ENCODE measurements around the gene NOG. TPM values are rescaled to one million over a fixed set of nuclear protein-coding genes. Genes with fewer than 3 reads are reported as not detected.

The NOG gene
- total and polyA plus RNA-seq, 2 experiments from 2014 or later: 0.39 to 0.66 TPM

DNA sequence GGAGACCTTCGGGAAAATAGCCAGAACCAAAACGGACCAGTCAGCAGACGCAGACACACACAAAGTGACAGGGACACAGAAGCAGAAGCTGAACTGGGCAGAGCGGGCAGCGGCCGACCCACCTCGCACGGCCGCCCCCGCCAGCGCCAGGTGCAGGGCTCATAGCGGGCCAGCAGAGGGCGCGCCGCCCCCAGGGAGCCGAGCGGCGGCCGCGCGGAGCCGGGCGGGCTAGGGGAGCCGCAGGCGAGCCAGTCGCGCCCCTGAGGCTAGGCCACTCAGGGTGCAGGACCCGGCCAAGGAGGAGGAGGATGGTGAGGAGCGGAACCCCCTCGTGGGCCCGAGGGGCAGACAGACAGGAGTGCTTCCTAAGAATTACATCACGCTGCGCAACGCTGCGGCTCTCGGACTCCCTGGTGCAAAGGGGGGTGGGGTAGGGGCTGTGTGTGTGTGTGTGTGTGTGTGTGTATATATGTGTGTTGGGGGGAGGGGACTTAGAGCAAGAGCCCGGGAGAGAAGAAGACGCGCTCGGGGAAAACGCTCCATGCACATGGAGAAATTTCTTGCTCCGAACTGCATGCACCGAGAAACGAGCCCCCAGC, 913 bp upstream of the NOG start:
- TF ChIP-seq EZH2phosphoT487 (IDR thresholded peaks at IDR 0.05; ENCODE audit: unreplicated experiment) (no peak), CREB1 (CRISPR knock-in tag; IDR thresholded peaks at IDR 0.05; ENCODE audit: low read depth) (peak; percentile 13; the same call in 1 of the 2 replicates), ZNF114 (CRISPR knock-in tag; IDR thresholded peaks at IDR 0.05) (no peak)
- TF ChIP-seq, protein P1, sequence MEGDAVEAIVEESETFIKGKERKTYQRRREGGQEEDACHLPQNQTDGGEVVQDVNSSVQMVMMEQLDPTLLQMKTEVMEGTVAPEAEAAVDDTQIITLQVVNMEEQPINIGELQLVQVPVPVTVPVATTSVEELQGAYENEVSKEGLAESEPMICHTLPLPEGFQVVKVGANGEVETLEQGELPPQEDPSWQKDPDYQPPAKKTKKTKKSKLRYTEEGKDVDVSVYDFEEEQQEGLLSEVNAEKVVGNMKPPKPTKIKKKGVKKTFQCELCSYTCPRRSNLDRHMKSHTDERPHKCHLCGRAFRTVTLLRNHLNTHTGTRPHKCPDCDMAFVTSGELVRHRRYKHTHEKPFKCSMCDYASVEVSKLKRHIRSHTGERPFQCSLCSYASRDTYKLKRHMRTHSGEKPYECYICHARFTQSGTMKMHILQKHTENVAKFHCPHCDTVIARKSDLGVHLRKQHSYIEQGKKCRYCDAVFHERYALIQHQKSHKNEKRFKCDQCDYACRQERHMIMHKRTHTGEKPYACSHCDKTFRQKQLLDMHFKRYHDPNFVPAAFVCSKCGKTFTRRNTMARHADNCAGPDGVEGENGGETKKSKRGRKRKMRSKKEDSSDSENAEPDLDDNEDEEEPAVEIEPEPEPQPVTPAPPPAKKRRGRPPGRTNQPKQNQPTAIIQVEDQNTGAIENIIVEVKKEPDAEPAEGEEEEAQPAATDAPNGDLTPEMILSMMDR (conservative IDR thresholded peaks at IDR 0.05; ENCODE audit: low read depth in 2 of 2): peak; percentile 68 to 85
- TF ChIP-seq, protein P2, sequence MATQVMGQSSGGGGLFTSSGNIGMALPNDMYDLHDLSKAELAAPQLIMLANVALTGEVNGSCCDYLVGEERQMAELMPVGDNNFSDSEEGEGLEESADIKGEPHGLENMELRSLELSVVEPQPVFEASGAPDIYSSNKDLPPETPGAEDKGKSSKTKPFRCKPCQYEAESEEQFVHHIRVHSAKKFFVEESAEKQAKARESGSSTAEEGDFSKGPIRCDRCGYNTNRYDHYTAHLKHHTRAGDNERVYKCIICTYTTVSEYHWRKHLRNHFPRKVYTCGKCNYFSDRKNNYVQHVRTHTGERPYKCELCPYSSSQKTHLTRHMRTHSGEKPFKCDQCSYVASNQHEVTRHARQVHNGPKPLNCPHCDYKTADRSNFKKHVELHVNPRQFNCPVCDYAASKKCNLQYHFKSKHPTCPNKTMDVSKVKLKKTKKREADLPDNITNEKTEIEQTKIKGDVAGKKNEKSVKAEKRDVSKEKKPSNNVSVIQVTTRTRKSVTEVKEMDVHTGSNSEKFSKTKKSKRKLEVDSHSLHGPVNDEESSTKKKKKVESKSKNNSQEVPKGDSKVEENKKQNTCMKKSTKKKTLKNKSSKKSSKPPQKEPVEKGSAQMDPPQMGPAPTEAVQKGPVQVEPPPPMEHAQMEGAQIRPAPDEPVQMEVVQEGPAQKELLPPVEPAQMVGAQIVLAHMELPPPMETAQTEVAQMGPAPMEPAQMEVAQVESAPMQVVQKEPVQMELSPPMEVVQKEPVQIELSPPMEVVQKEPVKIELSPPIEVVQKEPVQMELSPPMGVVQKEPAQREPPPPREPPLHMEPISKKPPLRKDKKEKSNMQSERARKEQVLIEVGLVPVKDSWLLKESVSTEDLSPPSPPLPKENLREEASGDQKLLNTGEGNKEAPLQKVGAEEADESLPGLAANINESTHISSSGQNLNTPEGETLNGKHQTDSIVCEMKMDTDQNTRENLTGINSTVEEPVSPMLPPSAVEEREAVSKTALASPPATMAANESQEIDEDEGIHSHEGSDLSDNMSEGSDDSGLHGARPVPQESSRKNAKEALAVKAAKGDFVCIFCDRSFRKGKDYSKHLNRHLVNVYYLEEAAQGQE (IDR thresholded peaks at IDR 0.05; ENCODE audit: unreplicated experiment): no peak
- H3K27ac ChIP-seq (ENCODE audit: low read depth): no peak overlapping the region
- DNase-seq (ENCODE audit: low spot score): peak; percentile 73
- Mint-ChIP-seq H3K36me3 (ENCODE audit: low read depth) (no peaks in the 10 kb centered on the region; the same call in 2 of the 3 replicates), H3K27ac (no peak overlapping the region), H3K4me3 (peak overlapping the region; percentile 84), H3K9me3 (no peaks in the 10 kb centered on the region), H3K27me3 (ENCODE audit: insufficient read depth, low read depth, poor library complexity) (peaks cover 47% of the 10 kb centered on the region), H3K4me1 (peaks cover 18% of the 10 kb centered on the region)
- H2AFZ ChIP-seq: peak overlapping the region; percentile 91
- H3K4me3 ChIP-seq: peak overlapping the region; percentile 89
- H4K20me1 ChIP-seq (replicated peaks; ENCODE audit: insufficient read depth): peaks cover 6% of the 10 kb centered on the region; the same call in 1 of the 2 replicates
- peak overlapping the region; percentile 99 for H3K4me2 ChIP-seq
- no peaks in the 10 kb centered on the region for H3K79me2 ChIP-seq (replicated peaks; ENCODE audit: insufficient read depth)
- H3K9me2 ChIP-seq (ENCODE audit: insufficient read depth): no peaks in the 10 kb centered on the region
- no peaks in the 10 kb centered on the region for H3K36me3 ChIP-seq (ENCODE audit: insufficient read depth)
- H3K27me3 ChIP-seq (ENCODE audit: insufficient read depth): peaks cover 63% of the 10 kb centered on the region
- peaks cover 7% of the 10 kb centered on the region; the same call in 1 of the 2 replicates for H3F3A ChIP-seq (replicated peaks; ENCODE audit: low read depth)
- ATAC-seq: peak; percentile 48
- peaks cover 15% of the 10 kb centered on the region for H3K4me1 ChIP-seq (ENCODE audit: insufficient read depth)

DNA sequence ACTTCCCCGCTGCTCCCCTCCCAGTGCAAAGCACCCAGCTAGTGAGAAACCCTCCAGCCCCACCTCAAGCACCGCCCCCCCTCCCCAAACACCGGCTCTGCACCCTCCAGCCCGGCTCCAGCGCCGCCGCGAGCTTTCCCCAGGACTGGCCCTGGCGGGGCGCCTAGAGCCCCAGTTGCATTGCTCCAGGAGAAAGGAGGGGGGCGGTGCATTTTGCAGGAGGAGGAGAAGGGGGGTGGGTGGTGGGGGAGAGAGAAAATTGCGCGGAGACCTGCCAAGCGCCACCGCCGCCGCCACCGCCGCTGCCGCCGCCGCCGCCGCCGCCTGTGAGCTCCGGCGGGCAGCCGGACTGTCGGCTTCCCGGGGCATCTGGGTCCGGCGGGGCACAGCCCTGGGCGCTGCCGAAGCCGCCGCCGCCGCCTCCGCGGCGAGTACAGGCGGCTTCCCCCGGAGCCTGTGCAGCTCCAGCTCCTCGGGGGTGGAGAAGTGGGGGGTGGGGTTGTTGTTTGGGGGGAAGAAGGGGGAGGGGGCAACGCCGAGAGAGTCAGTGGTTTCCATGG, 333 bp upstream of the NOG start:
- Mint-ChIP-seq H3K36me3 (ENCODE audit: low read depth) (no peaks in the 10 kb centered on the region; the same call in 2 of the 3 replicates), H3K4me1 (peaks cover 20% of the 10 kb centered on the region), H3K9me3 (no peaks in the 10 kb centered on the region), H3K27ac (no peak overlapping the region), H3K27me3 (ENCODE audit: insufficient read depth, low read depth, poor library complexity) (peaks cover 53% of the 10 kb centered on the region), H3K4me3 (peak overlapping the region; percentile 84)
- ATAC-seq (peak; percentile 22), DNase-seq (ENCODE audit: low spot score) (peak; percentile 81)
- peaks cover 7% of the 10 kb centered on the region; the same call in 1 of the 2 replicates for H3F3A ChIP-seq (replicated peaks; ENCODE audit: low read depth)
- no peaks in the 10 kb centered on the region for H3K9me2 ChIP-seq (ENCODE audit: insufficient read depth)
- H3K79me2 ChIP-seq (replicated peaks; ENCODE audit: insufficient read depth): no peaks in the 10 kb centered on the region
- peaks cover 69% of the 10 kb centered on the region for H3K27me3 ChIP-seq (ENCODE audit: insufficient read depth)
- H3K4me2 ChIP-seq: peak overlapping the region; percentile 99
- peak overlapping the region; percentile 91 for H2AFZ ChIP-seq
- peaks cover 6% of the 10 kb centered on the region; the same call in 1 of the 2 replicates for H4K20me1 ChIP-seq (replicated peaks; ENCODE audit: insufficient read depth)
- H3K27ac ChIP-seq (ENCODE audit: low read depth): no peak overlapping the region
- H3K4me3 ChIP-seq: peak overlapping the region; percentile 89
- H3K4me1 ChIP-seq (ENCODE audit: insufficient read depth): peaks cover 21% of the 10 kb centered on the region
- no peaks in the 10 kb centered on the region for H3K36me3 ChIP-seq (ENCODE audit: insufficient read depth)
- TF ChIP-seq ZNF114 (CRISPR knock-in tag; IDR thresholded peaks at IDR 0.05): no peak
- no peak for TF ChIP-seq EZH2 (IDR thresholded peaks at IDR 0.05; ENCODE audit: low read depth, unreplicated experiment)
- TF ChIP-seq STAT1 (IDR thresholded peaks at IDR 0.05; ENCODE audit: unreplicated experiment): no peak
- TF ChIP-seq POLR2AphosphoS5 (IDR thresholded peaks at IDR 0.05; ENCODE audit: low read depth): no peak
- TF ChIP-seq CREB1 (CRISPR knock-in tag; IDR thresholded peaks at IDR 0.05; ENCODE audit: low read depth): no peak
- TF ChIP-seq, protein P1 (conservative IDR thresholded peaks at IDR 0.05; ENCODE audit: low read depth in 2 of 2): no peak

Measured in GM23338 (cell line).